HFF-Myc (cell line): ENCODE results near the gene GALNT16.

Source experiments
- DNase-seq: peaks from one replicate; pipeline ENCODE4 v3.0.0-alpha.2; 2011; ENCODE audit warnings: low read depth; ENCODE audit errors: extremely low read depth
- H3K4me3 ChIP-seq: replicated peaks from 2 replicates; pipeline ENCODE4 v1.5.1; 2011; ENCODE audit warnings: low read depth, mild to moderate bottlenecking, control low read depth, low read length
- CTCF ChIP-seq: IDR thresholded peaks from 2 replicates; pipeline ENCODE4 v1.5.1; 2012; ENCODE audit warnings: mild to moderate bottlenecking, low read depth, low read length, control low read depth; ENCODE audit errors: missing control alignments

Gene GALNT16

GRCh38 chr14:69325646-69326265, 65.8 kb downstream of the GALNT16 start:
- no peak overlapping the region for H3K4me3 ChIP-seq
- peak; percentile 15 for TF ChIP-seq CTCF
- no peak for DNase-seq

- no peak overlapping the region for H3K4me3 ChIP-seq
- TF ChIP-seq CTCF = no peak
- DNase-seq = no peak
These were observed 66.7 kb downstream of the GALNT16 start for GRCh38 chr14:69326611-69327010.

GRCh38 chr14:69327507-69327906, 67.5 kb downstream of the GALNT16 start:
- no peak for DNase-seq
- no peak overlapping the region for H3K4me3 ChIP-seq
- TF ChIP-seq CTCF = no peak

GRCh38 chr14:69328317-69328716, 68.4 kb downstream of the GALNT16 start:
- TF ChIP-seq CTCF = no peak
- DNase-seq = no peak
- no peak overlapping the region for H3K4me3 ChIP-seq

- H3K4me3 ChIP-seq = no peak overlapping the region
- no peak for TF ChIP-seq CTCF
- DNase-seq = no peak
These were observed 68.8 kb downstream of the GALNT16 start for GRCh38 chr14:69328765-69329164.

GRCh38 chr14:69331206-69331605, 71.2 kb downstream of the GALNT16 start:
- DNase-seq = no peak
- H3K4me3 ChIP-seq = no peak overlapping the region
- no peak for TF ChIP-seq CTCF
